Renal cortex interstitium (tissue), 11 donors: Measurements from ENCODE around the gene ELK4. TPM values are rescaled to one million over a fixed set of nuclear protein-coding genes. Genes with fewer than 3 reads are reported as not detected.

Experiments used
- DNase-seq, 11 donors: peaks; one replicate each; pipeline ENCODE4 v3.0.0-alpha.2; 2013; ENCODE audit warnings: low read depth in 9 of 11, low spot score in 4 of 11; ENCODE audit errors: extremely low read depth in 1 of 11
- polyA plus RNA-seq, 3 donors: library from polyadenylated mRNA; unstranded; fragments of 120-200 nt; gene quantifications; one replicate each; pipeline ENCODE4 v1.2.1, GENCODE V29; 2013; ENCODE audit not compliant: insufficient read length in 3 of 3

Gene ELK4
- polyA plus RNA-seq, 3 donors, result 16.0 to 25.7 (median 17.8) TPM

DNA sequence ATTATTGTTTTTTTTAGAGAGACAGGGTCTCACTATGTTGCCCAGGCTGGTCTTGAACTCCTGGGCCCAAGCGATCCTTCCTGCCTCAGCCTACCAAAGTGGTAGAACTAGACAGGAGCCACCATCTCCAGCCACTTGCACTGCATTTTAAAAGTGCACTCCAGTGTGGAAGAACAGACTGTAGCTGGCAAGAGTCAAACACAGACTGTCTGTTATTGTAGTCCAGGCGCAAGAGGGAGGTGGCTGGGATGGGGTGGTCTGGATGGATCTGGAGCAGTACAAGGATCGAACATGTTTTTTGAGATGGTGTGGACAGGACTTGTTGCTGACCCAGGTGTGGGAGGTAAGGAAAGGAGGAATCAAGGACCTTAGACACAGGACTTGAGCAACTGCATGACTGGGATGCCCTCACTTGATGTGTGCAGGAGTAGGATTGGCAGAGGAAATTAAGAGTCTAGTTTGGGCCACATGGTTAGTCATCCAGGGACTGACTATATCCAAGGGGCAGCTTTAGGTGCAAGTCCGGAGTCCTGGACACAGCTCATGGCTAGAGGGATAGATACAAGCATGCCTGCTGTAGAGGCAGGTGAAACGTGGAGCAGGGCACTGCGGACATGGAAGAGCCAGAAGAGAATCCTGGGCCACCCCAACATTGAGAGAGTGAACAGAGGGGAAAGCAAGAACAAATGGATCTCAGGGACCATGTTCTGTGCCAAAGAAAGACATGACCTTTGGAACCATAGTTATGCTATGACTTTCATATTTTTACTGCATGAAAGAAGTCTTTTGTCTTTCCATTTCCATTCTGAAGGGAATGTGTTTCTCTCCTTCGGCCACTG, 42.0 kb downstream of the ELK4 start:
- DNase-seq, result no peak

DNA sequence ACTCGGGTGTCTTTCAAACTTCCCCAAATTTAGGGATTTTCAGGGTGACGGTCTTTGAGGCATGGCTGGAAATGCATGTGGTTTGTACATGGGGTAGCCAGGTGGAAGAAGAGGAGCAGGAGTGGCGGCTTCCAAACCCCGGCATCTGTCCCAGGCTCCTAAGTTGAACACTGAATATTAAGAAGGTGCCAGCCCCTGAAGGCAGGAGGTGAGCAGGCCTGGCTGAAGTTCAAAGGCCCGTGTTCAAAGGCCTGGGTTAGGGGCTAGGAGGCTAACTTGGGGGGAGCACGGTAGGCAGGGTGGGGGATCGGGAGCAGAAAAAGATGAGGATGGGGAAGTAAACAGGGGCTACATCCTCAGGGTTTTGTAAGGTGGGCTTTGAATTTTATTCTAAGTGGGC, 42.8 kb downstream of the ELK4 start:
- no peak for DNase-seq

DNA sequence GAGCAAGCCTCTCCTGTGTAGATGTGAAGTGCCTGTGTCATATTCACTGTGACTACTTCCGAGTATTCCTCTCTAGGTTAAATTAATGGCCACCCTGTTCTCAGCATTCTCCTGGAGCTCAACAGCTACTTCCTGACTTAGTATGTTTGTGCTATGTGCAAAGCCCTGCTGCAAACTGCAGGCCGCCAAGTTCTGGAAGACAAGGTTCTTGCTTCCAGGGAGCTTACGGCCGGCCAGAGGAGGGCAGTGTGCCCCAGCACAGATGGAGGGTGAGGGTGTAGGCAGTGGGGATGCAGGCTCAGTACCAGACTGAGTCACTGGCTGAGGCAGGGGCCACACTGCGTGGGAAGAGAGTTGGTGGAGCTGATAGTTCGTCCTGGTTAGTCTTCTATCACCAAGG, 43.2 kb downstream of the ELK4 start:
- no peak for DNase-seq

DNA sequence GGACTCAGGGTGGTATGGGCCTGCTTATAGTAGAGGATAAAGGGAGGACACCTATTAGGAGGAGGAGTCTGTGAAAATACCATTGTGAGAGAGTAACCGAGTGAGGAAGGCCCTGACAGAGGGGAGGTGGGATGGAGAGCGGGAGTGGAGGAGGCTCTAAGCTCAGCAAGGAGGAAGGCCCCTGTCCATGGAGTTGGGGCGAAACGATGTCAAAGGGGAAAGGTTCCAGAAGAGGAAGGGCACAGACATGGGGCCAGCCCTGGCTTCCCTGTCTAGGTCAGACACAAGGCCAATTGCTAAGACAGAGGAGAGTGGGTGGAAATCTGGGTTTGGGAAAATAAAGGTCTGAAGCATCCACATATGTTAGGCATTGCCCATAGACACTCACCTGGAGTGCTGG, 44.2 kb downstream of the ELK4 start:
- no peak for DNase-seq

DNA sequence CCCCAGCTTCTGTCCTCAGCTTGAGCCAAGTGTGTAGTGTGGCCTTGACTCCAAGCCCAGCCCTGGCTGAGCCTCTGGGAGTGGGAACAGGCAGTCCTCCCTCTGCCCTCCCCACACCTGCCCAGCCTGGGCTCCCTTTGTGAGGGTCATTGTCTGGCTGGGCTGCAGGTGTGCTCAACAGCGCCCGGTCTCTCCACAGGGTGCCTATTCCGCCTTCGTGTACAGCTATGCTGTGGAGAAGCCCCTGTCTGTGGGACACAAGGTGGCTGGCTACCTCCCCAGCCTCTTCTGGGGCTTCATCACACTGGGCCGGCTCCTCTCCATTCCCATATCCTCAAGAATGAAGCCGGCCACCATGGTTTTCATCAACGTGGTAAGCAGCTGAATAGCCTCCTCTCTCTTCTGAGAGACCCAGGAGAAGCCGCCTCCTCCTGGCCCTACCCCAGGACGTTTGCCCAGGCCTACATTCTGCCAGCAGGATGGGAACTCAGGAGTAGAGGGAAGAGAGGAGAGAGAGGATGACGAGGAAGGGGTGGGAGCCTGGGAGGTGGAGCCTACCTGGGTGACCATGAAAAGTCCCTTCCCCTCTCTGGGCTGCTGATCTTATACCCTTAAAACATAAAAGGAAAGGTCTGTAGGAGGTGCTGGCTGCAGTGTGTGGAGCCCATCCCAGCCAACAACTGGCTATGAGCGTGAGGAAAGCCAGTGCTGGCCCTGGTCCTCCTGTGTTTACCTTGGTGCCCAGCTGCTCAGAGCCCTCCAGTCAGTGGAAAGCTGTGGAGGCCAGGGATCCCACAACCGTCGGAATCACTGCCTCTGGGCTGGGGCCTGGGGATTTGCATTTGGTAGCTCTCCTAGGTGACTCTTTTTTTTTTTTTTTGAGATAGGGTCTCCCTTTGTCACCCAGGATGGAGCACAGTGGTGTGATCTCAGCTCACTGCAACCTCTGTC, 45.7 kb downstream of the ELK4 start:
- no peak for DNase-seq

DNA sequence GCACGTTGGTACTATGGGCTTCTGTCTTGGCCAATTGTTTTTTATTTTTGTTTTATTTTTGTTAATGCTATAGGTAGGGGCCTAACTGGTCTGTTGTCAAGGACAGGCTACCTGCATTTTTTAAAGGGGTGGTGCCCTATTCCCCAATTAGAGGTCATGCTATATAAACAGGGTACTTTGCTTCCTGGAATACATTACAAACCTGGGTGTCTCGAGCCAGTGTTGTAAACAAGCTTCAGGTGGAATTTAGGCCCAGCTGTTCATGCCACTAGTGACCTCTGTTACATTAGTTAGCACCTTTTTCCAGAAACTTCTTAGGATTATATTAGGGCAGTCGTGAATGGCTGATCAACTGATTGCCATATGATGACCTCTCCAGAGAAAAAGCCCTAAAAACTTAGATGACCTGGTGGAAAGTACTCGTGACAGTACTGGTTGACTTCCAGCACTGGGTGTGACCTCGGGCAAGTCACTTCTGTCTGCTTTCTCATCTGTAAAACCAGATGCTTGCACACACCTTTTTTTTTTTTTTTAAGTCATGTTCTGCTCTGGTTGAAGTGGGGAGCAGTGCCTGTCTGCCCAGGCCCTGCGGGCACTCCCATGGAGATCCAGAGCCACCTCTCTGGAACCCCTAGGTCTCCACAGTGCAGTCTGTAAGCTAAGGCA, 46.5 kb downstream of the ELK4 start:
- DNase-seq, result no peak

DNA sequence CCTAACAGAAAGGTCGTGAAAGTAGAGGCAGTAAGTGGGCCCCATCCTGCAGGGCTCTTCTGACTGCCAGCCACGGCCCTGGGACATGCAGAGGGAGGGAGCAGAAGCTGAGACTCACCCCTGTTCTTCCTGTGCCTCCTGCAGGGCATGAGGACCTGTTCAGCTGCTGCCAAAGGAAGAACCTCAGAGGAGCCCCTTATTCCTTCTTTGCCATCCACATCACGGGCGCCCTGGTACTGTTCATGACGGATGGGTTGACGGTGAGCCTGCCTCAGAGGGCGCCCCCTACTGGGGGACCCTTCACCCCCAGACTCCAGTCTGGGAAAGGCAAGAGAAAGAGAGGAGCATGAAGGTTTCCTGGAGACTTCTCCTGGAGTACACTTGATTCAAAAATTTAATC, 47.1 kb downstream of the ELK4 start:
- no peak for DNase-seq

DNA sequence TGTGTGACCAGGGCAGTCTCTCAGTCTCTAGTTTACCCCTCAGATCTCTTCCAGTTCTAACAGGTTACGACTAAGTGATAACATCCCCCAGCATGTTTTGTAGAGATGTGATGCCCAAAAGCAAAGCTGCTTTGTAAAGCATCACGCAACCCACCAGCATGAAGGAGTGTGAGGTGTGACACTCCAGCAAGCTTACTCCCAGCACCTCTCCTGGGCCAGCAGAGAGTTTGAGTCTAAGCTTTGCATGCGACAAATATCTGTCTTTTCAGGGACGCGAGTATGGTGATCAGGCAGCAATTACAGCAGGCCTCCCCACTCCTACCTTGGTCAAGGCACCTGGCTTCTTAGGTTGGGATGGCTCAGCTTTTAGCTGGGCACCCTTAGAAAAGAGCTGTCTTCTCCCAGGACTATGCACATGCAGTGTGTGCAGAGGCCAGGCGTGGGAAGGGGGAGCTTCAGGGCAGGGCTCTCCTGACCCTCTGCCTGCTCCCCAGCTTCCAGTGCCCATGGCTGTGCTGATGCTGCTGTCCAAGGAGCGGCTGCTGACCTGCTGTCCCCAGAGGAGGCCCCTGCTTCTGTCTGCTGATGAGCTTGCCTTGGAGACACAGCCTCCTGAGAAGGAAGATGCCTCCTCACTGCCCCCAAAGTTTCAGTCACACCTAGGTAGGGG, 48.2 kb downstream of the ELK4 start:
- no peak for DNase-seq

DNA sequence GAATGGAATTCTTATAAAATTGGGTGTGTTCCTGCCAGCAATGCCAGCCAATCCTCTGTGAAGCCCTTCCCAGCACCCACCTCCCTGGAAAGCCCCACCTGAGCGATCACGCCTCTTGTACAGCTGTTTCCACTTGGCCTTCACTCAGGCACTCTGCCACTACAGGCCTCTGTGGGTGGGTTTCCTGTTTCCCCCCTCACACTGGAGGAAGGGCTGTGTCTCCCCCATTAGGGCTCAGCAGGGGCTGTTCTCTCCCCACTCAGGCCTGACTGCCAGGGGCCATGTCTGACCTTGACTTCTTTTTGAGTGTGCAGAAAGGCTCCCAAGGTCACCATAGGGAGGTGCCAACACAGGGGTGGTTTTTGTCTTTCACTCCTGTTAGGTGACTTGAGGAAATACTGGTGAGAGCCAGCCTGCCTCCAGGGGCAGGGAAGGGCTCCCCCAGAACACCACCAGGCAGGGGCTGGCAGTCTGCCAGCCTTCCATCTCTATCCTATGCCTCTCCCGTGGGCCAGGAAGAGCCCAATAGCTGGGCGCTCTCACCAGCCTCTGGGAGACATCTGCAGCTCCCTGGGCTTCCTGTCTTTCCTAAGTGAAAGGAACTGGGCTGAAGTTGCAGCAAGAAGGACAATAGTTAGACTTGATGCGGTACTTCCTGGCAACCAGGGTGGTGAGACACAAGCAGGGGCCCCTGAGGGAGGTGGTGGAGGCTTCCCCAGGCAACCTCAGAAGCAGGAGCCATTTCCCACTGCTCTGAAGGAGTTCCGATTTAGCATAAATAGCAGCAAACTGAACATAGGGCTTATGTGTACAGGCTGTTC, 49.1 kb downstream of the ELK4 start:
- no peak for DNase-seq

DNA sequence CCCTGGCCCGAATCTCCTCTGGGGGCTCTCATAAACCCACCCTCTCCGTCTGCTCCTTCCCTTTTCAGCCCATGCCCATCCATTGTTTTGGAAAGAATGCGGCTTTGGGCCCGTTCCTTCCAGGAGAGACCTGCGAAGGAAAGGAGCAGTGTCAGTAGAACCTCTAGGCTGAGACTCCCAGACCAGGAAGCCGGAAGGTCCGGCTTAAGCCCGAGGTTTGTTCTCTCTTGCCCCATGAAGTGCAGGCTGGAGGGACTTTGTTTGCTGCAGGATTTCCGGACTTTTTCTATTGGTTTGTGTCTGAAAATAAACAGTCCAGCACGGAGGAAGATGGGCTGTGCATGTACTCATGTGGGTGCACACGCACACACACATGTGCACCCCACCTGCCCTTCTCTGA, 49.8 kb downstream of the ELK4 start:
- DNase-seq, result no peak

DNA sequence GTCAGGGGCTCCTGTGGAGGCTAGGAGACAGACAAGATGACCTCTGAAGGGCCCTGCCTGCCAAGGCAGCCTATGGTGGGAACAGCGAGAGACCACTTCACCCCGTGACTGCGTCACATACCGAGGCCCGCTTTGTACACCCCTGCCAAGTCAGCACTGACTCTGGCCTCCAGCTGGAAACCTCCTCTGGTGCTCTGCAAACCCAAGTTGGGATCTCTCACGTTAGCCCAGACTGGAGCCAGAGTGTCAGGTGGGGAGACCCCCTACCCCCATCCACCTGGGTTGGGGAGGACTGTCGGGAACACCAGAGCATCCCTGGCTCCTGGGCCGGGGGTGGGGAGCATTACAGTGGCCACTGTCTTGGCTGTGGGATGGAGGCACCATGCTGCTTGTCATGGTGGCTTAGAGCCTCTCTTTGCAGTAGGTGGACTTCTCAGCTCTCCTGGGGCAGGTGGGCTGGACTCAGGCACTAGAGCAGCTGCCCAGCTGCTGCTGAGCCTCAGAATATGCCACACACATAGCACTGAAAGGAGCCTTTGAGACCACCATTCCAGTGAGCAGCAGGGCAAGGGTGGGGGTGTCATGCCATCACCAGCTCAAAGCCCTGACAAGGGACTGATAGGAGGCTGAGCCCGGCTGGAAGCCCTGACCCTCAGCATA, 50.4 kb downstream of the ELK4 start:
- DNase-seq, result no peak

DNA sequence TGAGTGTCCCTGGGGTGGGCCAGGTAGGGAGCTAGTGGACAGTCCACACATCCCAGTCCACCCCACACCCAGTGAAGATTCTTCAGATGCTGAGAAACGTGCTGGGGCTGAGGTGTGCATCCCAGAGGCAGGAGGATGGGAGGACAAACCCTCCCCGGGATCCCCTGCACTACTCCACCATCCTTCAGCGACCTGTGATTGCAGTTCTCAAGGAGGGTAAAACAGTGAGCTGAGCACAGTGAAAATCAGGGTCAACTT, 51.0 kb downstream of the ELK4 start:
- DNase-seq, result no peak

DNA sequence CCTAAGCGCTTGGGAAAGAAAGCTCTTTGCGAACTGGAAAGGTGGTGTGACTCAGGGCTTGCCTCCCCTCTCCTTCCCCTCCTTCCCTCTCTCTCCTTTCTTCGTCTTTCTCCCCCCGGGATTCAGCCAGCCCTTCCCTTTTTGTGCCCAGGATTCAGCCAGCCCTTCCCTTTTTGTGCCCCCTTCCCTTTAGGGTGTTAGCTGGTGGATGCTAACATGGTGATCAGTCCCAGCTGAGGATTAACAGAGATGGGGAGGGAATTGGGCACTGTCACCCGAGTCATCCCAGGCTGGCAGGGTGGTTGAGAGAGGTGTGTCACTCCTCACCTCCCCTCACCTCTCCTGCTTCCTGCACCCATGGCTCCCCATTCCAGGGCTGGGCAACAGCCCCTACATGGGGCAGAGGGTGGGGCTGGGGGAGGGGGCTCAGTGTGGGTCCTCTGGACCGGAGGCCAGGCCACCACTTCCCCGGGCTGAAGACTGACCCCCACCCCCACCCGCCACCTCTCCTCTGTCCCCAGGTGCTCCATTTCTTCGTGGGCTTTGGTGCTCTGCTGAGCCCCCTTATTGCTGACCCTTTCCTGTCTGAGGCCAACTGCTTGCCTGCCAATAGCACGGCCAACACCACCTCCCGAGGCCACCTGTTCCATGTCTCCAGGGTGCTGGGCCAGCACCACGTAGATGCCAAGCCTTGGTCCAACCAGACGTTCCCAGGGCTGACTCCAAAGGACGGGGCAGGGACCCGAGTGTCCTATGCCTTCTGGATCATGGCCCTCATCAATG, 51.5 kb downstream of the ELK4 start:
- no peak for DNase-seq

DNA sequence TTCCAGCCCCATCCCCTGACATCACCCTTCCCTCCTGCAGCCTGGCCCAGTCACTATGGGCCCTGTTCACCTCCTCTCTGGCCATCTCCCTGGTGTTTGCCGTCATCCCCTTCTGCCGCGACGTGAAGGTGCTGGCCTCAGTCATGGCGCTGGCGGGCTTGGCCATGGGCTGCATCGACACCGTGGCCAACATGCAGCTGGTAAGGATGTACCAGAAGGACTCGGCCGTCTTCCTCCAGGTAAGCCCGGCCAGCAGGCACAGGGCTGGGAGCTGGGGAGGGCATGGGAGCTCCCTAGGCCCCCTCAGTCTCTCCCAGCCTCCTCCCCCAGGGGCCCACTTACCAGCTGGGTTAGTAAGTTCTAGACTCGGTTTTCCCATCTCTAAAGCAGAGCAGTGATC, 52.1 kb downstream of the ELK4 start:
- no peak for DNase-seq

DNA sequence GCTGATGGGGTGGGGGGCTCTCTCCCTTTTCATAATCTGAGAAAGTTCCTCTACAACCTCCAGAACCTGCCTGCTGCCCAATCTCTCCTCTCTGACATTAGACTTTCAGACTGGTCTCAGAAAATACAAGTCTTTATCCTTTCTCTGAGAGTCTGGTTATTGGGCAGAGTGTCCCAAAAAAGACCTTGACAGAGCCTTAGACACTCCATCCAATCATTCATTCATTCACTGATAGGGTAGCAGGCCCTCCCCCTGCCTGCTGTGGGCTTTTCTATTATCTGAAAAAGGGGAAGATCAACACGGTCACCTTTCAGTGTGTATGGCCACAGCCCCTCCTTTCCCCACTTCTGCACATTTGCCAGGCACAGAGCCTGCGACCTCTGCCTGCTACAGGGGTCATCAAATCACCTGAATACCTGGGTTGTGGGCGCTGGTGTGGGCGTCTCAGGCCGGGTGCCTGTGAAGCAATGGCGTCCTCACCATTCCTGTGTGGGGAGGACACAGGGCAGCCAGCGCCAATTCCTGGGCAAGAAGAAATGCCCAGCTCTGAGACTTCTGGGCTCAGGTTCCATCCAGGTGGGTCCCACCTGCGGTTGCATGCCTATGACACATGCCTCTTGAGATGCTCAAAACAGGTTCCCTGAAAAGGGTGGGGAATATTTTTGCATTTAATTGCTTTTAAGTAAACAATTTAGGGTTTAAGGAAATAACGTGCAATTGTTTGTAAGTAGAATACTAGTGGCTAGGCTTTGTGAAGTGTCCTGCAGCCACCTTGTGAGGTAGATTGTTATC, 52.8 kb downstream of the ELK4 start:
- no peak for DNase-seq

DNA sequence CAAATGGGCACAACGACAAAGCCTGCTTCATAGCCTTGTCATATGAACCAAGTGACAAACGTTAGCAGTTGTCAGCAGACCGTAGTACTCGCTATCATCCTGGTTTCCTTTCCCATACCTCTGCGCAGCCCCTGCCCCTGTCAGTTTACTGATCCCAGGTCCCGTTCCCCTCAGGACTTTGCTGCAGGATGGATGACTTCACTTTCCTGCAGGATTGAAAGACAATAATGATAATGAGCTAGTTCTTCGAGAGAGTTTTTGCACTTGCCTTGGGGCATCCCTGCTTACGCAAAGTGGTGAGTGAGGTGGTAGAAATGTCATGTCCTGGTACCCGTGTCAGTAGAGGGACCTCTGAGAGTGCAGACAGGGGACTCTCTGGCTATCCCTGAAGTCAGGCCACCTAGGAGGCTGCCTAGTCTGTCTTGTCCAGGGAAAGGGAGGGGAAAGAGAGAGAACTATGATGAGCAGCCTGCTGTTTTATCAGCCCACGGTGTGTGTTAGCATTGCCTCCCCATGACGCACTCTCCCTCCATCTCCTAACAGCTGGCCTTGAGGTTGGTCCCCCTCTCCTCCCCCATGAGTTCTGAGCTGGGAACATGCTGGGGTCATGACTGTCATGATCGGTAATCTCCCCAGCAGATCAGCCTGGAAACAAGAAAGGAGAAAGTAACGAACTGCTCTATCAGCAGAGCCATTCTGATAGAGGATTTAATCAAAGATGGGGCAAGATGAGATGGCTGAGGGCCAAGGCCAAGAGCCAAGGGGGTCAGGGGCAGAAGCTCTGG, 53.7 kb downstream of the ELK4 start:
- DNase-seq, result no peak
